Subcutaneous abdominal adipose tissue (tissue), 5 donors: Measurements from ENCODE around the gene SEPTIN3.

Experiments used
- H3K27ac ChIP-seq: one replicate; pipeline ENCODE4 v1.7.0; 2013; ENCODE audit warnings: low read depth, mild to moderate bottlenecking, inconsistent platforms, low read length, moderate library complexity
- H3K27me3 ChIP-seq, 5 donors: one replicate each; pipeline ENCODE4 v1.7.0; 2013; ENCODE audit warnings: low read length in 5 of 5, inconsistent platforms in 1 of 5; ENCODE audit not compliant: control insufficient read depth in 5 of 5, insufficient read depth in 4 of 5
- H3K36me3 ChIP-seq, 5 donors: one replicate each; pipeline ENCODE4 v1.7.0; 2013; ENCODE audit warnings: low read length in 5 of 5; ENCODE audit not compliant: control insufficient read depth in 5 of 5, insufficient read depth in 5 of 5
- H3K4me1 ChIP-seq, 5 donors: one replicate each; pipeline ENCODE4 v1.7.0; 2013; ENCODE audit warnings: low read length in 5 of 5, mild to moderate bottlenecking in 3 of 5, moderate library complexity in 1 of 5; ENCODE audit not compliant: control insufficient read depth in 5 of 5, insufficient read depth in 5 of 5
- H3K4me3 ChIP-seq, 5 donors: one replicate each; pipeline ENCODE4 v1.7.0; 2013; ENCODE audit warnings: low read length in 5 of 5, low read depth in 1 of 5
- H3K9ac ChIP-seq, 5 donors: one replicate each; pipeline ENCODE4 v1.7.0; 2013; ENCODE audit warnings: low read length in 5 of 5, mild to moderate bottlenecking in 4 of 5, moderate library complexity in 3 of 5
- H3K9me3 ChIP-seq, 5 donors: one replicate each; pipeline ENCODE4 v1.7.0; 2013; ENCODE audit warnings: low read length in 5 of 5; ENCODE audit not compliant: control insufficient read depth in 5 of 5
- donor health status: healthy.
- donor health status: healthy.
- donor health status: healthy.
- donor health status: healthy.
- donor health status: healthy.

Gene SEPTIN3

DNA sequence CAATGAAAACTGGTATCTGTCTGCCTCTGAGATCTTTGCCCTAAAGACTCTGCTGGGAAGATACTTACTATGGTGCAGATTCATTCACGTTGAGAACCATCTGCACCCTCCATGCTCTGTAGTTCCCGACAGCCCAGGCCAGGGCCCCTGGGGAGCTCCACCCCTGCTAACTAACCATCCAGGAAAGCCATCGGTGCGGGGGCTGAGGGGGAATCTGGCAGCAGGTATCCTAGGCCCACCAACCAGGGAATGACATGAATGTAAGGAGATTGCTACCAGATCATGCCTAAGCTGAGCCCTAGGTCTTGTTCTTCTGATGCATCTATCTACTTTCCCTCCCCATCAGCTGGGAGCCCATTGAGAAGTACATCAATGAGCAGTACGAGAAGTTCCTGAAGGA lies 18.0 kb downstream of the SEPTIN3 start:
- Histone ChIP-seq H3K4me1 (peaks cover 0 to 12% (median 8%) of the 10 kb centered on the region in 5 donors), H3K36me3 (no peaks in the 10 kb centered on the region), H3K27me3 (peaks cover 0 to 5% (median 2%) of the 10 kb centered on the region in 5 donors)

DNA sequence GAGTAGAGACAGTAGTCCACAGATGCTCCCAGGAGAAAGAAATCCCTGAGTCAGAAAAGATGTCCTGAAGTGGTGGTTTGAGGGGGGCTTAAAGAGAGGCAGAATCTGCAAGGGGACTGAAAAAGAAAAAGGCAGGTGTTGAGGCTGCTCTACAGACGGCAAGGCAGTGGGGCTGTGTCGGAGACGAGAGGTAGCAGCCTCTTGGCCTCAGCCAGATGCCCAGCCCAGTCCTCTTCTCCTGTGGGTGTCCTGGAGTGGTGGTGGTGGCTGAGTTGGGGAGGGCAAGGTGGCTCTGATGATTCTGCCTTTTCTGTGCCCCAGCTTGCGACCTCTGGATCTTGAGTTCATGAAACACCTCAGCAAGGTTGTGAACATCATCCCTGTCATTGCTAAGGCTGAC lies 20.0 kb downstream of the SEPTIN3 start:
- H3K4me3 ChIP-seq, result no peak overlapping the region
- H3K36me3 ChIP-seq, result no peaks in the 10 kb centered on the region
- H3K27me3 ChIP-seq, result peaks cover 0 to 5% (median 2%) of the 10 kb centered on the region in 5 donors
- H3K9me3 ChIP-seq, result no peaks in the 10 kb centered on the region
- H3K9ac ChIP-seq, result no peak overlapping the region
- no peak overlapping the region for H3K27ac ChIP-seq
- H3K4me1 ChIP-seq, result no peaks in the 10 kb centered on the region

More for the DNA sequence above, 18.0 kb downstream of the SEPTIN3 start:
- Histone ChIP-seq H3K4me3 (no peak overlapping the region), H3K27ac (no peak overlapping the region), H3K9me3 (no peaks in the 10 kb centered on the region), H3K9ac (no peak overlapping the region)

DNA sequence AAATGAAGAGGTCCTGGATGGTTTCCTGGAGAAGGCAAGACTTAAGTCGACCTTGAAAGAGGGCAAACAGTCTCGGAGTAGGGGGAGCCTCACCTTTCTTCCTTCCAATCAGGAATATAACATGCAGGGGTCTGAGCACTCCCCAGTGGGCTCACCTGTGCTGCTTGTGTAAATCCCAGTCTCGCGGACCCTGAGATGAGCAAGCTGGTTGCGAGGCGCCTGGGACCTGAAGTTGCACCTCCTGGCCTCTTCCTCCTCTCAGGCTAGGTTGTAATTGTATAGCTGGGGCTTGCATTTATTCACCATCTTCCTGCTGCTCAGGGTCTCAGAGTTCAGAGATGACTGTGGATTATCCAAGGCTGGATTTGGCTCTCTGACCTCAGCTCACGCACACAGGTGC lies 21.9 kb downstream of the SEPTIN3 start:
- Histone ChIP-seq H3K9me3 (no peaks in the 10 kb centered on the region), H3K4me3 (no peak overlapping the region), H3K36me3 (no peaks in the 10 kb centered on the region), H3K27ac (no peak overlapping the region), H3K4me1 (no peaks in the 10 kb centered on the region), H3K9ac (no peak overlapping the region), H3K27me3 (peaks cover 0 to 5% (median 2%) of the 10 kb centered on the region in 5 donors)

DNA sequence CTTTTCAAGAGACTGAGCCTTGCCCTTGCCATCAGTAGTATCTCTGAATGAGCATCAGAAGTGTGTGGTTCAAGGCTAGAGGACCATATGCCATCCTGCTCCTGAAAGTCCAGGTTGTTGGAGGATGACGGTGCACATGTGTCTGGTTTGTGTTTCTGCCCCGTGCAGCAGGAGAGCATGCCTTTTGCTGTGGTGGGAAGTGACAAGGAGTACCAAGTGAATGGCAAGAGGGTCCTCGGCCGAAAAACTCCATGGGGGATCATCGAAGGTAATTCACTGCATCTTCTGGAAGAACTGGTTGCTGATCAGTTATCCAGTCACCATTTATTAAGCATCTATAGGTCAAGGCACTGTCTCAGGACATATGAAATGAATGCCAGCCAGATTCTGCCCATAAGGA lies 23.3 kb downstream of the SEPTIN3 start:
- no peaks in the 10 kb centered on the region for H3K36me3 ChIP-seq
- no peak overlapping the region for H3K9ac ChIP-seq
- no peak overlapping the region for H3K4me3 ChIP-seq
- H3K4me1 ChIP-seq, result no peaks in the 10 kb centered on the region
- no peak overlapping the region for H3K27ac ChIP-seq
- no peaks in the 10 kb centered on the region for H3K9me3 ChIP-seq
- H3K27me3 ChIP-seq, result peaks cover 0 to 5% (median 2%) of the 10 kb centered on the region in 5 donors

DNA sequence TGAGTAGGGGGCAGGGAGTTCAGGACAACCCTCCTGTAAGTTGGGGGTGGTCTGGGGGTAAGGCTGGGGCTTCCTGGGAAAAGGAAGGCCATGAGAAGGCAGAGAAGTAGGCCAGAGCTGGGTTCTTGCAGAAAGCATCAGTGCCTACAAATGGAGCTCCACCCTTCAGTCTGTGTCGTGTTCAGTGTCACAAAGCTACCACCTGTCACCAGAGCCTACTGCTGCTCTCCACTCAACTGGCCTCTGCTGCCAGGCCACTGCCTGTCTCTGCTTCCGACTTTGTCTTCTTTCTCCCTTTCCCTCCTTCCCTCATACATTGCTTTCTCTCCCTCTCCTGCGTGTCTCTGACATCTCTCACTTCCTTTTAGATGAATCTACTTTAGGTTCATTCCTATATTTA lies 26.0 kb downstream of the SEPTIN3 start:
- Histone ChIP-seq H3K9me3 (no peaks in the 10 kb centered on the region), H3K4me3 (no peak overlapping the region), H3K36me3 (no peaks in the 10 kb centered on the region), H3K4me1 (peaks cover 0 to 20% (median 13%) of the 10 kb centered on the region in 5 donors), H3K27ac (no peak overlapping the region), H3K9ac (no peak overlapping the region), H3K27me3 (peaks cover 0 to 5% (median 0%) of the 10 kb centered on the region in 5 donors)

DNA sequence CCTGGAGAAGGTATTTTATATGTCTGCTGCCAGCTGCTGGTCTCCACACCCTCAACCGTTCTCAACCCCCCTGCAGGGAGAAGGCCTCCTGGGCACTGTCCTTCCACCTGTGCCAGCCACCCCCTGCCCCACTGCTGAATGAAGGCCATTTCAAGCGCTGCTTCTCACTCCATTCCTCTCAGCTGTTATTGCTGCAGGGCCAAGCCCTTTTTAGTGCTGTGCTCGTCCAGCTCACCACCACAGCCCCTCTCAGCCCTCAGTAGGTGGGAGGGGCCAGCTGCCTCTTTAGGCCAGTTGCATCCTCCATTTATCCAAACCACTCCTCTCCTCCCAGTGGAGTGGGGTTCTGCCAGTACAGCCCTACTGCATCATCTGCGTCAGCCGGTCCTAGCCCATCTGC lies 27.6 kb downstream of the SEPTIN3 start:
- Histone ChIP-seq H3K4me3 (no peak overlapping the region), H3K27ac (no peak overlapping the region)

DNA sequence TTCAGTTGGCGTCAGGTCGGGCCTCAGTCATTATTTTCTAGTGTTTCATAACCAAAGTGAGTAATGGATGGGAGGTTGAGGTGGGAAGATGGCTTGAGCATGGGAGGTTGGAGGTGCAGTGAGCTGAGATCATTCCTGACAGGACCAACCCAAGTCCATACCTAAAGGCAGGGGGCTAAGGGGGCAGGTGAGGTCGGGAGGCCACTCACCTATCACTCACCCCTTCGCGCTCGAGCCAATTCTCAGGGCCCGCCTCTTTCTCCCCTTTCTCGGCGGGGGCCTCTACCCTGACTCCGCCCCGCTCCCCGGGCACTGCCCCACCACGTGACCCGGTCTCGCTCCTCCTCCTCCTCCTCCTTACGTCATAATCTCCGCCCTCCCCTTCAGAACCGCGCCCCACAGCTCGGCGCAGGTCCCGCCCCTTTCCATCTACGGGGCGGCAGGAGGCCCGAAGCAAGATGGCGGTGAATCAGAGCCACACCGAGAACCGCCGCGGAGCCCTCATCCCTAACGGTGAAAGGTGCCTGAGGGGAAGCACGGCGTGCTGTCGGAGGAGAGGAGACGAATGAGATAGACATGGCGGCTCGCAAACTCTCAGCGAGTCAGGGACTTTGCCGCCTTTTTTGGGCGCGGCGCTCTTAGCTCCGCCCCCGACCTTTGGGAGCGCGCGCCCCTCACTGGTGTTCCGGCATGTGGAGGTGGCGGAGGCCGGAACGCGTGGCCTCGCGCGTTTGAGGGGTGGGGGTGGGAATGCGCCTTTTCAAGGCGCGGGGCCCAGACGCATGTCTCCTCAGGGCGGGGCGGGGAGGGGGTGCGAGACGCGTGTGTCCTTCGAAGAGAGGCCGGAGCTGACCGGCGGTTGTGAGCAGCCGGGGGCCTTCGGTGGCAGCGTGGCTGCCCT lies 29.4 kb downstream of the SEPTIN3 start, which contains the start of gene WBP2NL:
WBP2NL (plus strand) TSS at position 428 of the 901 bp plus-strand sequence; CDS start at position 459, 31 bp downstream.
- Histone ChIP-seq H3K36me3 (peaks cover 0 to 9% (median 0%) of the 10 kb centered on the region in 5 donors), H3K27me3 (no peaks in the 10 kb centered on the region), H3K4me3 (peak within 1 kb of the TSS; percentile 70 to 82 (median 79)), H3K4me1 (peaks cover 0 to 20% (median 13%) of the 10 kb centered on the region in 5 donors), H3K27ac (no peak within 1 kb of the TSS), H3K9ac (peak within 1 kb of the TSS in 3 of 5 donors; percentile 47 to 71 (median 56)), H3K9me3 (peaks cover 0 to 12% (median 0%) of the 10 kb centered on the region in 5 donors)

More for the DNA sequence above, 27.6 kb downstream of the SEPTIN3 start:
- H3K27me3 ChIP-seq, result peaks cover 0 to under 1% (median 0%) of the 10 kb centered on the region in 5 donors
- no peak overlapping the region for H3K9ac ChIP-seq
- H3K9me3 ChIP-seq, result peaks cover 0 to 10% (median 0%) of the 10 kb centered on the region in 5 donors
- peaks cover 0 to 9% (median 0%) of the 10 kb centered on the region in 5 donors for H3K36me3 ChIP-seq
- peaks cover 0 to 20% (median 13%) of the 10 kb centered on the region in 5 donors for H3K4me1 ChIP-seq

DNA sequence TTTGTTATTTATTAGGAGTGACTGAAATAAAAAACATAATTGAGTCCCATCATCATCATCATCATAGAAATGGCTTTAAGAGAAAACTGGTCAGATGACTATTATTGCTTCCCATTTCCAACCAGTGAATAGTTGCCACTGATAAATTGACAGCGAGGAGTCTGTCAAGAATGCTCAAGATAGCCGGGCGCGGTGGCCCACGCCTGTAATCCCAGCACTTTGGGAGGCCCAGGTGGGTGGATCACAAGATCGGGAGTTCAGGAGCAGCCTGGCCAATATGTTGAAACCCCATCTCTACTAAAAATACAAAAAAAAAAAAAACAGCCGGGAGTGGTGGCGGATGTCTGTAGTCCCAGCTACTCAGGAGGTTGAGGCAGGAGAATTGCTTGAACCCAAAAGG lies 31.2 kb downstream of the SEPTIN3 start:
- no peak overlapping the region for H3K27ac ChIP-seq
- peaks cover 0 to 20% (median 13%) of the 10 kb centered on the region in 5 donors for H3K4me1 ChIP-seq

DNA sequence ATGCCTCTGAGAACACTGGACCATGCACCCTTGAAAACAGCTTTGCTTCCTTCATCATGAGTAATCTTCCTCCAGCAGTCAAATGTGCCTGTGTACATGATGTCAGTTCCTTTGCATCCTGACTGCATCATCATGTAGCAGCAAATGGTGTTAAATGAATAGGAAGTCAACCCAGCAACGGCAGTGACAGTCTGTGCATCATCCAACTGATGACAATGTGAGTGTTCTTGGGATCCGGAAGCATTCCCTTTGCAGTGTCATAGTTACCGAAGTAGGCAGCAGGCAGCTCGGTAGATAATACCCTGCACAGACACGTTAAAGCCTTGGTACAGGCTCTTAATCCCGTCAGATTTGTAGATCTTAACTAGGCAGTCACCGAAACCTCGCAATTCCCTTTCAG lies 31.9 kb downstream of the SEPTIN3 start:
- H3K27me3 ChIP-seq, result no peaks in the 10 kb centered on the region
- H3K9ac ChIP-seq, result no peak overlapping the region
- no peak overlapping the region for H3K27ac ChIP-seq
- peaks cover 0 to 15% (median 0%) of the 10 kb centered on the region in 5 donors for H3K9me3 ChIP-seq
- peaks cover 0 to 20% (median 13%) of the 10 kb centered on the region in 5 donors for H3K4me1 ChIP-seq
- H3K4me3 ChIP-seq, result no peak overlapping the region
- peaks cover 0 to 9% (median 0%) of the 10 kb centered on the region in 5 donors for H3K36me3 ChIP-seq

More for the DNA sequence above, 31.2 kb downstream of the SEPTIN3 start:
- peaks cover 0 to 12% (median 0%) of the 10 kb centered on the region in 5 donors for H3K9me3 ChIP-seq
- peaks cover 0 to 9% (median 0%) of the 10 kb centered on the region in 5 donors for H3K36me3 ChIP-seq
- H3K9ac ChIP-seq, result no peak overlapping the region
- H3K27me3 ChIP-seq, result no peaks in the 10 kb centered on the region
- no peak overlapping the region for H3K4me3 ChIP-seq

DNA sequence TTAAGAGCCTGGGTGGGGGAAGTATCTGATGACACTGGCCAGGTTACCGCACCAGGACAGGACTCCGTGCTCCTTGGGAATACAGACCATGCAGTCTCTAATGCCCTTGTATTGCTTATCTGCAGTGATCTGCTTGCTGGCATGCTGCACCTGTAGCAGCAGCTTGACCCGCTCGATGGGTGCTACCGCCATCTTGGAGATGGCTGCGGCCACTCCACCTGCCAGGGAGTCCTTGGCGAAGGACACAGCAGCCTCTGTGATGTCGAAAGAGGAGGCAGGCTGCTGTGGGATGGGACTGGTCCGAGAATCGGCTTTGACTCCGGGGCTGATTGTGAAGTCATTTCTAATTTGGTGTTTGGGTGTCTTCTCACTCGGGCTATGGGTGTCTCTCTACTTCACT lies 32.5 kb downstream of the SEPTIN3 start:
- Histone ChIP-seq H3K4me3 (no peak overlapping the region), H3K27me3 (no peaks in the 10 kb centered on the region), H3K27ac (no peak overlapping the region), H3K9ac (no peak overlapping the region), H3K4me1 (peaks cover 0 to 20% (median 13%) of the 10 kb centered on the region in 5 donors), H3K9me3 (peaks cover 0 to 15% (median 0%) of the 10 kb centered on the region in 5 donors), H3K36me3 (peaks cover 0 to 9% (median 0%) of the 10 kb centered on the region in 5 donors)
